Keratinocyte (primary cell): Measurements from ENCODE around the gene MSL3B.

ENCODE experiments used
- EZH2 ChIP-seq: IDR thresholded peaks from one replicate; pipeline ENCODE4 v1.6.1; 2012; ENCODE audit warnings: inconsistent platforms, mild to moderate bottlenecking, low read length, moderate library complexity
- TF ChIP-seq, protein P1 (sequence below), 3 experiments: IDR thresholded peaks in 1 of 3; conservative IDR thresholded peaks in 1 of 3; optimal IDR thresholded peaks in 1 of 3; 2 replicates in 2 of 3; 3 replicates in 1 of 3; pipeline versions ENCODE3 to v1.5.1; 2011; ENCODE audit warnings: low read length in 3 of 3, mild to moderate bottlenecking in 3 of 3, moderate library complexity in 2 of 3, control low read depth in 1 of 3, inconsistent platforms in 1 of 3; ENCODE audit not compliant: insufficient read depth in 2 of 3; ENCODE audit errors: extremely low read depth in 1 of 3

DNA sequence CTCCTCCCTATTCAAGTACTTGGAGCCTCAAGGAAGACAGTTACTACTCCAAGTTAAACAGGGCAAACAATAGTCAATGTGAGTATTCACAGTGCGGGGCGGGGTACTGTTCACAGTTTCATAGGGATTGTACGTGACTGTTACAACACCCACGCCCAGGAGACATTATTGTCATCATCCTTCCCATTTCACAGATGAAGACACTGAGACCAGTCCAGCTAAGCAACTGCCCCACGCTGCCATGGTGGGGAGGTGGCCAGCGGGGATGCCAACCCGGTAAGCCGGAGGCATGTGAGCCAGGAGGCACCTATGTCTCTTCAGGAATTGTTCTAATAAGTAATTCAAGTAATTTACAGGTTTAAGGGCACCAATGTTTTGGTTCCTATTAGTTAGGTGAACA is 14.8 kb downstream of the MSL3B start:
- TF ChIP-seq, protein P1, sequence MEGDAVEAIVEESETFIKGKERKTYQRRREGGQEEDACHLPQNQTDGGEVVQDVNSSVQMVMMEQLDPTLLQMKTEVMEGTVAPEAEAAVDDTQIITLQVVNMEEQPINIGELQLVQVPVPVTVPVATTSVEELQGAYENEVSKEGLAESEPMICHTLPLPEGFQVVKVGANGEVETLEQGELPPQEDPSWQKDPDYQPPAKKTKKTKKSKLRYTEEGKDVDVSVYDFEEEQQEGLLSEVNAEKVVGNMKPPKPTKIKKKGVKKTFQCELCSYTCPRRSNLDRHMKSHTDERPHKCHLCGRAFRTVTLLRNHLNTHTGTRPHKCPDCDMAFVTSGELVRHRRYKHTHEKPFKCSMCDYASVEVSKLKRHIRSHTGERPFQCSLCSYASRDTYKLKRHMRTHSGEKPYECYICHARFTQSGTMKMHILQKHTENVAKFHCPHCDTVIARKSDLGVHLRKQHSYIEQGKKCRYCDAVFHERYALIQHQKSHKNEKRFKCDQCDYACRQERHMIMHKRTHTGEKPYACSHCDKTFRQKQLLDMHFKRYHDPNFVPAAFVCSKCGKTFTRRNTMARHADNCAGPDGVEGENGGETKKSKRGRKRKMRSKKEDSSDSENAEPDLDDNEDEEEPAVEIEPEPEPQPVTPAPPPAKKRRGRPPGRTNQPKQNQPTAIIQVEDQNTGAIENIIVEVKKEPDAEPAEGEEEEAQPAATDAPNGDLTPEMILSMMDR (optimal IDR thresholded peaks at IDR 0.05 in 1 of 3, IDR thresholded peaks at IDR 0.05 in 1 of 3, conservative IDR thresholded peaks at IDR 0.05 in 1 of 3; ENCODE audit: extremely low read depth in 1 of 3, insufficient read depth in 2 of 3, low read length in 3 of 3): no peak
- TF ChIP-seq EZH2: no peak
